ENCODE measurements around the gene MTFR1L. TPM values are rescaled to one million over a fixed set of nuclear protein-coding genes. Genes with fewer than 3 reads are reported as not detected.

MTFR1L gene
- total RNA-seq, 2 experiments from 2014 or later: 35.3 to 43.4 TPM

DNA sequence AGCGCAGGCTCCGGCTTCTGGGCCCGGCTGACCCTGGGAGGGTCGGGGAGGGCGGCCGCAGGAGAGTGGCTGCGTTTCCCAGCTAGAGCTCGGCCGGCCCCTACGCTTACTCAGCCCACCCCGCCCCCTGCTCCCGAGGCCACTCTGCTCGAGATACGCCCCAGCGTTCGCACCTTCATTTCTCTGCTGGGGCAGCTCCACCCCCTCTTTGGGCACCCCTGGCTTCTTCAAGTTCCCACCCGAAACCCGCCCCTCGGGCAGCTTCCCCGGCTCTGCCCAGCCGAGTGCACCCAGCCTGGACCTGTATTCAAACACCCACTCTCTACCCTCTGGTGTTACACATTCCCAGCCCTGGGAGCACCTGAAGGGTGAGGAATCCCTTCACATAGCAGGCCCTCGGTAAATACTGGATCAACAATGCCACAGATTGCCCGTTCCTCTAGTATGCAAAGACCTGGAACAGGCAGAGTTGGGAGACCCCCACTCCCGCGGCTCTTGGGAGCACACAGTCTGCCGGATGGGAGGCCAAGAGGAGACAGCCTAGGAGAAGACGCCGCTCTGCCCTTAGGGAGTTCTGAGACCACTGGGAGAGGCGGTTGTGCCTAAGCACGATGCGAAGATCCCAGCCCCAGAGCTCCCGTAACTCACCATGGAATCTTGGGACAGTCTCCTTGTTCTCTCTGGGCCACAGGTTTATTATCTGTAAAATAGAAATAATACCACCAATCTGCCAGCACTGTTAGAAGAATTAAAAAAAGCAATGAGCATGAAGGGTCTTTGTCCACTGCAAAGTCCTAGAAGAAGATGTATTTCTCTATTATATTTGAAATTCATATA, 56.3 kb downstream of the MTFR1L start:
- peak overlapping the region; percentile 65; the same call in 1 of the 2 replicates for H2AFZ ChIP-seq (ENCODE audit: low read length)
- no peaks in the 10 kb centered on the region for H3K9me3 ChIP-seq (ENCODE audit: low read length)
- no peak for DNase-seq (ENCODE audit: low spot score)
- H3K4me1 ChIP-seq (ENCODE audit: insufficient read depth, low read length, poor library complexity, severe bottlenecking): peaks cover 39% of the 10 kb centered on the region
- no peaks in the 10 kb centered on the region for H3K9me2 ChIP-seq (ENCODE audit: insufficient read depth, low read length)
- ChIA-PET POLR2A (interaction anchor here (0.5 to 1.7 kb wide), 2 partner anchors 31 to 91 kb away, joined by 3 to 4 read pairs; no protein-coding TSS in a partner anchor), CTCF (ENCODE audit: unreplicated experiment) (no interaction called here)
- no TSS peak for BruUV-seq (replicated peaks)
- peak overlapping the region; percentile 74 for H3K4me2 ChIP-seq (ENCODE audit: low read length)
- TF ChIP-seq, protein P1, sequence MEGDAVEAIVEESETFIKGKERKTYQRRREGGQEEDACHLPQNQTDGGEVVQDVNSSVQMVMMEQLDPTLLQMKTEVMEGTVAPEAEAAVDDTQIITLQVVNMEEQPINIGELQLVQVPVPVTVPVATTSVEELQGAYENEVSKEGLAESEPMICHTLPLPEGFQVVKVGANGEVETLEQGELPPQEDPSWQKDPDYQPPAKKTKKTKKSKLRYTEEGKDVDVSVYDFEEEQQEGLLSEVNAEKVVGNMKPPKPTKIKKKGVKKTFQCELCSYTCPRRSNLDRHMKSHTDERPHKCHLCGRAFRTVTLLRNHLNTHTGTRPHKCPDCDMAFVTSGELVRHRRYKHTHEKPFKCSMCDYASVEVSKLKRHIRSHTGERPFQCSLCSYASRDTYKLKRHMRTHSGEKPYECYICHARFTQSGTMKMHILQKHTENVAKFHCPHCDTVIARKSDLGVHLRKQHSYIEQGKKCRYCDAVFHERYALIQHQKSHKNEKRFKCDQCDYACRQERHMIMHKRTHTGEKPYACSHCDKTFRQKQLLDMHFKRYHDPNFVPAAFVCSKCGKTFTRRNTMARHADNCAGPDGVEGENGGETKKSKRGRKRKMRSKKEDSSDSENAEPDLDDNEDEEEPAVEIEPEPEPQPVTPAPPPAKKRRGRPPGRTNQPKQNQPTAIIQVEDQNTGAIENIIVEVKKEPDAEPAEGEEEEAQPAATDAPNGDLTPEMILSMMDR (conservative IDR thresholded peaks at IDR 0.05; ENCODE audit: low read length): no peak
- no peak for TF ChIP-seq EZH2phosphoT487 (IDR thresholded peaks at IDR 0.05; ENCODE audit: borderline replicate concordance, low read depth, low read length)
- no peaks in the 10 kb centered on the region for H3K79me2 ChIP-seq (ENCODE audit: insufficient read depth, low read depth, low read length)
- H4K20me1 ChIP-seq (ENCODE audit: insufficient read depth, low read length): no peaks in the 10 kb centered on the region
- H3K36me3 ChIP-seq (ENCODE audit: insufficient read depth, low read length): no peaks in the 10 kb centered on the region
- no peak overlapping the region for H3K27ac ChIP-seq (ENCODE audit: low read depth, low read length, poor library complexity, severe bottlenecking)
- peak overlapping the region; percentile 54 for H3K4me3 ChIP-seq (ENCODE audit: low read depth, low read length, poor library complexity, severe bottlenecking)
- intact Hi-C loops (cut with micrococcal nuclease; ENCODE audit: unreplicated experiment): no loop called here

DNA sequence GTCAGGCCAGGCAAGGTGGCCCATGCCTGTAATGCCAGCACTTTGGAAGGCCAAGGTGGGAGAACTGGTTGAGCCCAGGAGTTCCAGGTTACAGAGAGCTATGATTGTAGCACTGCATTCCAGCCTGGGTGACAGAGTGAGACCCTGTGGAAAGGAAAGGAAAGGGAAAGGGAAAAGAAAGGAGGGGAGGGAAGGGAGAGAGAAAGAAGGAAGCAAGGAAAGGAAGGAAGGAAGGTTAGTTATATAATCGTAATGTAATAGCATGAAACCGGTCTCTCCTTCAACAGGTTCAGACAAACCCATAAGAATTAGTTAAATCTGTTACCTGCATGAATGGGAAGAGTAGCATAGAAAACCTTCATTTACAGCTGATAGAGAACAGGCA, 56.9 kb downstream of the MTFR1L start:
- ChIA-PET POLR2A (no interaction called here), CTCF (ENCODE audit: unreplicated experiment) (no interaction called here)
- no peak overlapping the region for H3K4me3 ChIP-seq (ENCODE audit: low read depth, low read length, poor library complexity, severe bottlenecking)
- H2AFZ ChIP-seq (ENCODE audit: low read length): no peak overlapping the region
- no peak overlapping the region for H3K27ac ChIP-seq (ENCODE audit: low read depth, low read length, poor library complexity, severe bottlenecking)
- no peak for DNase-seq (ENCODE audit: low spot score)
- no peaks in the 10 kb centered on the region for H4K20me1 ChIP-seq (ENCODE audit: insufficient read depth, low read length)
- H3K36me3 ChIP-seq (ENCODE audit: insufficient read depth, low read length): no peaks in the 10 kb centered on the region
- no peaks in the 10 kb centered on the region for H3K9me3 ChIP-seq (ENCODE audit: low read length)
- TF ChIP-seq, protein P1 (conservative IDR thresholded peaks at IDR 0.05; ENCODE audit: low read length): no peak
- TF ChIP-seq EZH2phosphoT487 (IDR thresholded peaks at IDR 0.05; ENCODE audit: borderline replicate concordance, low read depth, low read length): no peak
- intact Hi-C loops (cut with micrococcal nuclease; ENCODE audit: unreplicated experiment): no loop called here
- no peaks in the 10 kb centered on the region for H3K9me2 ChIP-seq (ENCODE audit: insufficient read depth, low read length)
- no peak overlapping the region for H3K4me2 ChIP-seq (ENCODE audit: low read length)
- peaks cover 33% of the 10 kb centered on the region for H3K4me1 ChIP-seq (ENCODE audit: insufficient read depth, low read length, poor library complexity, severe bottlenecking)
- no peaks in the 10 kb centered on the region for H3K79me2 ChIP-seq (ENCODE audit: insufficient read depth, low read depth, low read length)
- no TSS peak for BruUV-seq (replicated peaks)

DNA sequence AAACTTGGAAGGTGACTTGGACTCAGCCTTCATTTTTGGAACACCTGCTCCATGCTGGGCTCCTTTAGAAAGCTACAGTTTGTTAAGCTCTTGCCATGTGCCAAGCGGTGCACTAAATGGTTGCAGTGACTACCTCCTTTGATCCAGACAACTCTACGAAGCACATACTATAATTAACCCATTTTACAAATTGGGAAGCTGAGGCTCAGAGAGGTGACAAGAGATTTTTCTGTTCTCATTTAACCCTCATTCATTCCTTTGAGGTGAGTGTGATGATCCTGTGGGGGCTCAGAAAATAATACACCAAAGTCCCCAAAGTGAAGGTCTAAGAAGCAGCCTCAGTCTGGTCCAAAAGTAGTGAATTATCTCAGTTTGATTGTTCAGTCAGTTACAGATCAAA, 57.4 kb downstream of the MTFR1L start:
- H3K4me2 ChIP-seq (ENCODE audit: low read length): no peak overlapping the region
- no peaks in the 10 kb centered on the region for H4K20me1 ChIP-seq (ENCODE audit: insufficient read depth, low read length)
- ChIA-PET CTCF (ENCODE audit: unreplicated experiment) (no interaction called here), POLR2A (no interaction called here)
- no peak for DNase-seq (ENCODE audit: low spot score)
- peaks cover 29% of the 10 kb centered on the region for H3K4me1 ChIP-seq (ENCODE audit: insufficient read depth, low read length, poor library complexity, severe bottlenecking)
- no peak overlapping the region for H2AFZ ChIP-seq (ENCODE audit: low read length)
- H3K9me3 ChIP-seq (ENCODE audit: low read length): no peaks in the 10 kb centered on the region
- intact Hi-C loops (cut with micrococcal nuclease; ENCODE audit: unreplicated experiment): no loop called here
- H3K4me3 ChIP-seq (ENCODE audit: low read depth, low read length, poor library complexity, severe bottlenecking): no peak overlapping the region
- H3K9me2 ChIP-seq (ENCODE audit: insufficient read depth, low read length): no peaks in the 10 kb centered on the region
- H3K36me3 ChIP-seq (ENCODE audit: insufficient read depth, low read length): no peaks in the 10 kb centered on the region
- no peak for TF ChIP-seq EZH2phosphoT487 (IDR thresholded peaks at IDR 0.05; ENCODE audit: borderline replicate concordance, low read depth, low read length)
- TF ChIP-seq, protein P1 (conservative IDR thresholded peaks at IDR 0.05; ENCODE audit: low read length): no peak
- no peaks in the 10 kb centered on the region for H3K79me2 ChIP-seq (ENCODE audit: insufficient read depth, low read depth, low read length)
- BruUV-seq (replicated peaks): no TSS peak
- no peak overlapping the region for H3K27ac ChIP-seq (ENCODE audit: low read depth, low read length, poor library complexity, severe bottlenecking)

Measured in OCI-LY7 (cell line).